GM12878 (cell line): ENCODE results near the gene FRMD8. TPM values are rescaled to one million over a fixed set of nuclear protein-coding genes. Genes with fewer than 3 reads are reported as not detected.

ENCODE experiments used
- ATAC-seq: fragments of 200-7000 bp; cut with Tn5 transposase; 3 replicates; pipeline ENCODE4 v1.9.1; 2020; ENCODE audit warnings: mild to moderate bottlenecking, moderate library complexity
- BruUV-seq: library from RNA; stranded (reverse); fragments of 400-500 nt; replicated peaks from 2 replicates; lab custom pipeline; 2021; lab: Mats Ljungman, UMichigan
- CTCF ChIA-PET: fragments of 300-600 bp; sonication (Branson Sonifier 250); formaldehyde crosslinking; extraction: SDS; loops from one replicate; lab custom pipeline; 2021; ENCODE audit warnings: inconsistent platforms; lab: Yijun Ruan, JAX
- POLR2A ChIA-PET: fragments of 350-600 bp; formaldehyde crosslinking; extraction: SDS; loops from one replicate; lab custom pipeline; 2021; ENCODE audit warnings: inconsistent platforms; lab: Charles Lee
- RAD21 ChIA-PET: fragments of 300-600 bp; sonication (Branson Sonifier 250); formaldehyde crosslinking; loops from one replicate; lab custom pipeline; 2023; ENCODE audit warnings: antibody characterized with exemption; ENCODE audit not compliant: unreplicated experiment; lab: Charles Lee
- SMC1A ChIA-PET: fragments of 300-600 bp; sonication (Branson Sonifier 250); formaldehyde crosslinking; loops from one replicate; lab custom pipeline; 2023; ENCODE audit not compliant: unreplicated experiment, uncharacterized antibody; lab: Charles Lee
- DNase-seq: peaks from one replicate; pipeline ENCODE4 v3.0.0-alpha.2; 2011; ENCODE audit warnings: low read depth, low spot score
- FAIRE-seq: peaks from 3 replicates; lab custom pipeline; 2011; peaks lifted over from hg19 to GRCh38; lab: Jason Lieb, UNC
- H2AFZ ChIP-seq: 2 replicates; pipeline ENCODE4 v1.6.0; 2011; ENCODE audit warnings: low read depth, low read length, control low read depth; ENCODE audit not compliant: control insufficient read depth
- H3K27ac ChIP-seq: 2 replicates; pipeline ENCODE4 v1.5.1; 2011; ENCODE audit warnings: control low read depth; ENCODE audit not compliant: control insufficient read depth, insufficient read depth
- H3K27me3 ChIP-seq, 2 experiments: replicated peaks in 1 of 2; 2 replicates each; pipeline versions ENCODE4 v1.6.0 to v1.6.1; 2011; ENCODE audit warnings: low read length in 1 of 2; ENCODE audit not compliant: control insufficient read depth in 2 of 2, insufficient read depth in 2 of 2
- H3K36me3 ChIP-seq, 2 experiments: 2 replicates each; pipeline ENCODE4 v1.5.1; 2011; ENCODE audit warnings: low read length in 1 of 2; ENCODE audit not compliant: control insufficient read depth in 2 of 2, insufficient read depth in 2 of 2
- H3K4me1 ChIP-seq: 2 replicates; pipeline ENCODE4 v1.6.1; 2011; ENCODE audit warnings: mild to moderate bottlenecking, low read length, moderate library complexity, mixed read lengths; ENCODE audit not compliant: control insufficient read depth, insufficient read depth
- H3K4me2 ChIP-seq: 2 replicates; pipeline ENCODE4 v1.6.0; 2011; ENCODE audit warnings: control low read depth; ENCODE audit not compliant: control insufficient read depth, insufficient read depth
- H3K4me3 ChIP-seq: fragments of 200-600 bp; sonication (generic); 2 replicates; pipeline ENCODE4 v1.5.1; 2016
- H3K79me2 ChIP-seq: 2 replicates; pipeline ENCODE4 v1.6.0; 2011; ENCODE audit warnings: low read length; ENCODE audit not compliant: control insufficient read depth, insufficient read depth
- H3K9ac ChIP-seq: 2 replicates; pipeline ENCODE4 v1.8.0; 2011; ENCODE audit warnings: low read length, control low read depth, mixed read lengths; ENCODE audit not compliant: control insufficient read depth, insufficient read depth
- H3K9me3 ChIP-seq: replicated peaks from 3 replicates; pipeline ENCODE4 v1.5.1; 2011; ENCODE audit warnings: mild to moderate bottlenecking, low read length; ENCODE audit not compliant: control insufficient read depth, insufficient read depth
- H4K20me1 ChIP-seq: 2 replicates; pipeline ENCODE4 v1.6.0; 2011; ENCODE audit not compliant: control insufficient read depth, insufficient read depth
- CEBPB ChIP-seq, 2 experiments: fragments of 150-350 bp in 1 of 2; IDR thresholded peaks; 2 replicates each; pipeline ENCODE4 v1.6.1; 2012 to 2014; ENCODE audit warnings: low read depth in 2 of 2, low read length in 2 of 2, borderline replicate concordance in 1 of 2, inconsistent platforms in 1 of 2
- CEBPZ ChIP-seq: fragments of 150-350 bp; IDR thresholded peaks from 2 replicates; pipeline ENCODE4 v1.6.1; 2016; ENCODE audit warnings: low read depth, low read length
- CREM ChIP-seq: IDR thresholded peaks from 2 replicates; pipeline ENCODE4 v1.6.1; 2014; ENCODE audit warnings: antibody characterized with exemption, low read depth
- KDM1A ChIP-seq: fragments of 200-600 bp; sonication (generic); IDR thresholded peaks from 2 replicates; pipeline ENCODE4 v1.6.1; 2016; ENCODE audit warnings: borderline replicate concordance
- MYB ChIP-seq: fragments of 150-350 bp; IDR thresholded peaks from 2 replicates; pipeline ENCODE4 v1.6.1; 2014; ENCODE audit warnings: mild to moderate bottlenecking, low read depth, low read length, borderline replicate concordance
- PML ChIP-seq: IDR thresholded peaks from 2 replicates; pipeline ENCODE4 v1.6.1; 2012; ENCODE audit warnings: low read length, inconsistent platforms
- SPI1 ChIP-seq: IDR thresholded peaks from 2 replicates; pipeline ENCODE4 v1.6.1; 2011; ENCODE audit warnings: low read depth, mild to moderate bottlenecking, low read length, moderate library complexity, borderline replicate concordance; ENCODE audit not compliant: insufficient read depth
- SUZ12 ChIP-seq: fragments of 200-600 bp; sonication (generic); IDR thresholded peaks from one replicate; pipeline ENCODE4 v1.6.1; 2018; ENCODE audit warnings: antibody characterized with exemption, mild to moderate bottlenecking; ENCODE audit not compliant: unreplicated experiment
- TARDBP ChIP-seq: IDR thresholded peaks from 2 replicates; pipeline ENCODE4 v1.6.1; 2016; ENCODE audit warnings: borderline replicate concordance
- WGBS: methylation state at CpG from one replicate; pipeline ENCODE4 v1.1.6; 2016; ENCODE audit warnings: low lambda C conversion rate; ENCODE audit not compliant: insufficient replicate concordance, insufficient coverage; ENCODE audit errors: missing lambda C conversion rate; 5-methylcytosine and 5-hydroxymethylcytosine counted together
- in situ Hi-C: fragments of 300-500 bp; cut with MboI; formaldehyde crosslinking; loops from 9 replicates; pipeline ENCODE4 v1.14.3; 2018; ENCODE audit warnings: mixed read lengths
- intact Hi-C: fragments of 100-400 bp; cut with micrococcal nuclease; formaldehyde crosslinking; loops from one replicate; pipeline ENCODE4 v1.14.2; 2022; ENCODE audit not compliant: unreplicated experiment
- polyA plus RNA-seq, 11 experiments: library from polyadenylated mRNA; depleted of rRNA in 4 of 11; unstranded in 6 of 11; stranded (reverse) in 5 of 11; fragments of >200 nt; fragmentation: Nextera tagmentation in 4 of 11; fragmentation: Illumina TruSeq in 1 of 11; extraction: Ambion mirVana in 4 of 11; extraction: Trizol in 1 of 11; gene quantifications; 1 replicate in 1 of 11; 2 replicates in 10 of 11; pipeline versions ENCODE4 v1.2.1 to v1.2.3, GENCODE V29; 2011 to 2016; ENCODE audit warnings: inconsistent platforms in 2 of 11, missing spikeins in 2 of 11, low read depth in 1 of 11
- total RNA-seq, 4 experiments: library from RNA; depleted of rRNA in 3 of 4; stranded (reverse); fragments of >200 nt in 3 of 4; fragmentation: Illumina TruSeq in 1 of 4; extraction: Trizol in 1 of 4; gene quantifications; 2 replicates each; pipeline versions ENCODE4 v1.2.1 to v1.2.3, GENCODE V29; 2013 to 2021

The FRMD8 gene
- total and polyA plus RNA-seq, 10 of the 15 experiments (the other 5 are each of a cell fraction or from before 2014, with no cell fraction given), result 8.3 to 69.4 (median 28.0) TPM

GRCh38 chr11:65454696-65455456 lies 68.4 kb downstream of the FRMD8 start (continued):
- TF ChIP-seq KDM1A (no peak), MYB (no peak), CREM (peak; percentile 26; the same call in 1 of the 2 replicates)

- CTCF ChIA-PET, result interaction anchor here (17.2 kb wide), 1 partner anchor 38 kb away, joined by 362 read pairs; the partner anchor contains the start of gene NEAT1
- peak overlapping the region; percentile 93 for H3K27ac ChIP-seq
These were observed 70.0 kb downstream of the FRMD8 start for GRCh38 chr11:65456418-65456817.

More at GRCh38 chr11:65456418-65456817, 70.0 kb downstream of the FRMD8 start:
- RAD21 ChIA-PET, result interaction anchor here (0.7 to 1.9 kb wide), 5 partner anchors 14 to 53 kb away, joined by 3 to 13 read pairs (median 4); no protein-coding TSS in a partner anchor
- FAIRE-seq, result no peak
- H3K4me2 ChIP-seq, result peak overlapping the region; percentile 72
- TF ChIP-seq TARDBP, result no peak
- TF ChIP-seq CEBPZ, result no peak
- no peak for TF ChIP-seq CEBPB (IDR thresholded peaks at IDR 0.05; ENCODE audit: borderline replicate concordance in 1 of 2, low read depth in 2 of 2, low read length in 2 of 2)
- TF ChIP-seq SPI1, result no peak
- no peak for TF ChIP-seq PML
- TF ChIP-seq SUZ12, result no peak
- TF ChIP-seq, all 136 proteins: peak for 0
- H2AFZ ChIP-seq, result no peak overlapping the region
- no peaks in the 10 kb centered on the region for H4K20me1 ChIP-seq
- peak overlapping the region; percentile 95 for H3K9ac ChIP-seq
- no peaks in the 10 kb centered on the region for H3K36me3 ChIP-seq
- POLR2A ChIA-PET, result interaction anchor here (0.6 to 1.9 kb wide), 10 partner anchors 10 to 181 kb away, joined by 3 to 20 read pairs (median 4); partner anchors contain the start of gene MALAT1
- intact Hi-C loops (loop anchor here (5.0 kb wide), 2 partner anchors 34 to 41 kb away; partner anchors contain the start of genes MALAT1 and NEAT1), in situ Hi-C loops (no loop called here)
- SMC1A ChIA-PET, result interaction anchor here (1.4 to 3.3 kb wide), 2 partner anchors 12 to 20 kb away, joined by 4 to 9 read pairs; no protein-coding TSS in a partner anchor
- H3K27me3 ChIP-seq, result no peaks in the 10 kb centered on the region
- DNase-seq, result no peak
- peak overlapping the region; percentile 88 for H3K4me3 ChIP-seq
- peaks cover 55% of the 10 kb centered on the region for H3K79me2 ChIP-seq
- ATAC-seq, result no peak
- WGBS, result 44% methylated on average over 3 of the region's 3 CpGs
- H3K4me1 ChIP-seq, result peaks cover 25% of the 10 kb centered on the region
- no TSS peak for BruUV-seq
- H3K9me3 ChIP-seq, result no peaks in the 10 kb centered on the region
